BJ (cell line): ENCODE data around the gene MAN2B2. TPM values are rescaled to one million over a fixed set of nuclear protein-coding genes. Genes with fewer than 3 reads are reported as not detected.

Experiments used
- CTCF ChIA-PET: fragments of 350-600 bp; formaldehyde crosslinking; extraction: SDS; loops from one replicate; lab custom pipeline; 2021; ENCODE audit warnings: antibody characterized with exemption, inconsistent platforms; lab: Yijun Ruan, JAX
- POLR2A ChIA-PET: fragments of 300-600 bp; sonication (Branson Sonifier 250); formaldehyde crosslinking; extraction: SDS; loops from one replicate; lab custom pipeline; 2021; ENCODE audit warnings: antibody characterized with exemption; lab: Charles Lee
- DNase-seq: peaks from one replicate; pipeline ENCODE4 v3.0.0-alpha.2; 2011; ENCODE audit warnings: low read depth
- H3K27me3 ChIP-seq: 2 replicates; pipeline ENCODE4 v1.6.0; 2011; ENCODE audit warnings: low read length; ENCODE audit not compliant: control insufficient read depth, insufficient read depth
- H3K36me3 ChIP-seq: 2 replicates; pipeline ENCODE4 v1.5.1; 2011; ENCODE audit warnings: low read length; ENCODE audit not compliant: control insufficient read depth, insufficient read depth
- H3K4me3 ChIP-seq: 2 replicates; pipeline ENCODE4 v1.5.1; 2011; ENCODE audit warnings: low read depth, mild to moderate bottlenecking, control low read depth, low read length
- CTCF ChIP-seq: IDR thresholded peaks from 2 replicates; pipeline ENCODE4 v1.5.1; 2011; ENCODE audit warnings: low read depth, mild to moderate bottlenecking, control low read depth, inconsistent platforms, low read length, moderate library complexity; ENCODE audit not compliant: insufficient read depth
- polyA plus RNA-seq: library from polyadenylated mRNA; depleted of rRNA; stranded (reverse); fragments of >200 nt; gene quantifications from 2 replicates; pipeline ENCODE4 v1.2.3, GENCODE V29; 2011

MAN2B2 gene
- polyA plus RNA-seq, 1 experiment, result 43.5 TPM

GRCh38 chr4:6658597-6659075 is 83.6 kb downstream of the MAN2B2 start:
- POLR2A ChIA-PET, result interaction anchor here (0.7 kb wide), 1 partner anchor 15 kb away, joined by 4 read pairs; a partner anchor contains a TSS

GRCh38 chr4:6659897-6660296 is 84.9 kb downstream of the MAN2B2 start:
- TF ChIP-seq CTCF, result no peak
- DNase-seq, result no peak
- Histone ChIP-seq H3K4me3 (no peak overlapping the region), H3K36me3 (no peaks in the 10 kb centered on the region), H3K27me3 (peaks cover 15% of the 10 kb centered on the region)
- ChIA-PET CTCF (interaction anchor here (0.6 to 1.0 kb wide), 2 partner anchors 17 to 18 kb away, joined by 3 to 4 read pairs; no protein-coding TSS in a partner anchor), POLR2A (no interaction called here)

More at GRCh38 chr4:6658597-6659075, 83.6 kb downstream of the MAN2B2 start:
- no peak for TF ChIP-seq CTCF
- no peak for DNase-seq
- H3K36me3 ChIP-seq, result no peaks in the 10 kb centered on the region
- H3K4me3 ChIP-seq, result peak overlapping the region; percentile 20
- CTCF ChIA-PET, result interaction anchor here (1.0 to 1.2 kb wide), 2 partner anchors 17 to 42 kb away, joined by 3 read pairs; no protein-coding TSS in a partner anchor
- H3K27me3 ChIP-seq, result peaks cover 10% of the 10 kb centered on the region

GRCh38 chr4:6660430-6660829 is 85.4 kb downstream of the MAN2B2 start:
- DNase-seq, result no peak
- ChIA-PET CTCF (no interaction called here), POLR2A (no interaction called here)
- Histone ChIP-seq H3K4me3 (no peak overlapping the region), H3K36me3 (no peaks in the 10 kb centered on the region), H3K27me3 (peaks cover 17% of the 10 kb centered on the region)
- TF ChIP-seq CTCF, result no peak

GRCh38 chr4:6662591-6662990 is 87.6 kb downstream of the MAN2B2 start:
- H3K4me3 ChIP-seq, result no peak overlapping the region
- H3K36me3 ChIP-seq, result no peaks in the 10 kb centered on the region
- DNase-seq, result no peak
- ChIA-PET CTCF (interaction anchor here (2.2 kb wide), 1 partner anchor 10 kb away, joined by 7 read pairs; a partner anchor contains a TSS), POLR2A (no interaction called here)
- TF ChIP-seq CTCF, result no peak
- H3K27me3 ChIP-seq, result peaks cover 17% of the 10 kb centered on the region

- ChIA-PET CTCF (interaction anchor here (0.6 to 2.2 kb wide), 11 partner anchors 8 to 407 kb away, joined by 3 to 7 read pairs (median 3); partner anchors contain the start of gene MRFAP1), POLR2A (no interaction called here)
- Histone ChIP-seq H3K4me3 (peak overlapping the region; percentile 24), H3K36me3 (no peaks in the 10 kb centered on the region), H3K27me3 (peaks cover 17% of the 10 kb centered on the region)
- no peak for DNase-seq
- no peak for TF ChIP-seq CTCF
Measured at GRCh38 chr4:6663596-6664393, 88.8 kb downstream of the MAN2B2 start.
